Measurements from ENCODE around the gene CDK13. TPM values are rescaled to one million over a fixed set of nuclear protein-coding genes. Genes with fewer than 3 reads are reported as not detected.

The CDK13 gene
- polyA plus RNA-seq, 3 donors, result 8.8 to 25.7 (median 11.2) TPM

DNA sequence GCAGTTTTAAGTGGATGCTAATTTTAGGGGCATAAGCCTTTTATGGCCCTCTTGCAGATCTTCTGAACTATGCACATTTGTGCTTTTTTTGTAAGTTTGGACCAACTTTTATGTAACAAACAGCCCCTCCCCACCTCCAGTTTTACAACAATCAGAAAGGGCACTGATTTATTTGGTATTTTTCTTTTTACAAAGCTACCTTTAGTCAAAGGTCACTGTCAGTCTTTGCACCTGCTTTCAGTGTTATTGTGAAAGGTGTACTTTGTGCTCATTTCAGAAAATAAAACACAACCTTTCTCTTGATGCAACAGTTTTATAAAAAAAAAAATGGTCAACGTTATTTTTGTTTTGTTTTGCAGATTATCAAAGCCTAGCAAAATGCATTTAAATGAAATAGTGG, 145.2 kb downstream of the CDK13 start:
- H3K27me3 ChIP-seq (ENCODE audit: control insufficient read depth in 2 of 2, insufficient read depth in 2 of 2, low read length in 2 of 2), result no peaks in the 10 kb centered on the region
- H3K4me3 Mint-ChIP-seq, result no peak overlapping the region
- H3K27me3 Mint-ChIP-seq (ENCODE audit: low read depth in 3 of 3), result peaks cover 0 to 2% (median 0%) of the 10 kb centered on the region in 3 donors
- H3K9me3 ChIP-seq (replicated peaks in 1 of 2; ENCODE audit: control insufficient read depth in 1 of 2, insufficient read depth in 1 of 2, low read length in 2 of 2), result no peaks in the 10 kb centered on the region
- peaks cover 60 to 83% of the 10 kb centered on the region in 2 donors for H3K36me3 ChIP-seq (replicated peaks in 1 of 2; ENCODE audit: control insufficient read depth in 1 of 2, insufficient read depth in 2 of 2, low read length in 2 of 2)
- H4K20me1 ChIP-seq (ENCODE audit: insufficient read depth, low read length), result peaks cover 8% of the 10 kb centered on the region
- H3K9me3 Mint-ChIP-seq, result peaks cover 0 to 2% (median 0%) of the 10 kb centered on the region in 7 donors
- intact Hi-C loops (cut with micrococcal nuclease), result no loop called here
- H3K4me3 ChIP-seq (replicated peaks in 1 of 3; ENCODE audit: low read depth in 2 of 3, low read length in 3 of 3), result no peak overlapping the region
- H2AFZ ChIP-seq (ENCODE audit: insufficient read depth, low read depth, low read length, poor library complexity, severe bottlenecking), result no peak overlapping the region
- no peak overlapping the region for H3K4me2 ChIP-seq (replicated peaks; ENCODE audit: extremely low read depth, low read length, poor library complexity, severe bottlenecking)
- no peaks in the 10 kb centered on the region for H3K79me2 ChIP-seq (ENCODE audit: insufficient read depth, low read length)
- DNase-seq, result no peak
- no peaks in the 10 kb centered on the region for H3K4me1 Mint-ChIP-seq
- H3K27ac ChIP-seq (ENCODE audit: low read depth in 1 of 2, low read length in 2 of 2), result no peak overlapping the region
- H3K36me3 Mint-ChIP-seq, result peaks cover 54 to 81% of the 10 kb centered on the region in 2 donors
- H3K4me1 ChIP-seq (ENCODE audit: control insufficient read depth in 1 of 2, insufficient read depth in 2 of 2, low read length in 2 of 2), result no peaks in the 10 kb centered on the region
- no peak overlapping the region for H3K27ac Mint-ChIP-seq
- 80% methylated on average over 1 of the region's 1 CpG for WGBS (ENCODE audit: insufficient coverage)
- no peak overlapping the region for H3K9ac ChIP-seq (ENCODE audit: insufficient read depth, low read length, poor library complexity, severe bottlenecking)
- TF ChIP-seq, protein P1, sequence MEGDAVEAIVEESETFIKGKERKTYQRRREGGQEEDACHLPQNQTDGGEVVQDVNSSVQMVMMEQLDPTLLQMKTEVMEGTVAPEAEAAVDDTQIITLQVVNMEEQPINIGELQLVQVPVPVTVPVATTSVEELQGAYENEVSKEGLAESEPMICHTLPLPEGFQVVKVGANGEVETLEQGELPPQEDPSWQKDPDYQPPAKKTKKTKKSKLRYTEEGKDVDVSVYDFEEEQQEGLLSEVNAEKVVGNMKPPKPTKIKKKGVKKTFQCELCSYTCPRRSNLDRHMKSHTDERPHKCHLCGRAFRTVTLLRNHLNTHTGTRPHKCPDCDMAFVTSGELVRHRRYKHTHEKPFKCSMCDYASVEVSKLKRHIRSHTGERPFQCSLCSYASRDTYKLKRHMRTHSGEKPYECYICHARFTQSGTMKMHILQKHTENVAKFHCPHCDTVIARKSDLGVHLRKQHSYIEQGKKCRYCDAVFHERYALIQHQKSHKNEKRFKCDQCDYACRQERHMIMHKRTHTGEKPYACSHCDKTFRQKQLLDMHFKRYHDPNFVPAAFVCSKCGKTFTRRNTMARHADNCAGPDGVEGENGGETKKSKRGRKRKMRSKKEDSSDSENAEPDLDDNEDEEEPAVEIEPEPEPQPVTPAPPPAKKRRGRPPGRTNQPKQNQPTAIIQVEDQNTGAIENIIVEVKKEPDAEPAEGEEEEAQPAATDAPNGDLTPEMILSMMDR (IDR thresholded peaks at IDR 0.05), result no peak

DNA sequence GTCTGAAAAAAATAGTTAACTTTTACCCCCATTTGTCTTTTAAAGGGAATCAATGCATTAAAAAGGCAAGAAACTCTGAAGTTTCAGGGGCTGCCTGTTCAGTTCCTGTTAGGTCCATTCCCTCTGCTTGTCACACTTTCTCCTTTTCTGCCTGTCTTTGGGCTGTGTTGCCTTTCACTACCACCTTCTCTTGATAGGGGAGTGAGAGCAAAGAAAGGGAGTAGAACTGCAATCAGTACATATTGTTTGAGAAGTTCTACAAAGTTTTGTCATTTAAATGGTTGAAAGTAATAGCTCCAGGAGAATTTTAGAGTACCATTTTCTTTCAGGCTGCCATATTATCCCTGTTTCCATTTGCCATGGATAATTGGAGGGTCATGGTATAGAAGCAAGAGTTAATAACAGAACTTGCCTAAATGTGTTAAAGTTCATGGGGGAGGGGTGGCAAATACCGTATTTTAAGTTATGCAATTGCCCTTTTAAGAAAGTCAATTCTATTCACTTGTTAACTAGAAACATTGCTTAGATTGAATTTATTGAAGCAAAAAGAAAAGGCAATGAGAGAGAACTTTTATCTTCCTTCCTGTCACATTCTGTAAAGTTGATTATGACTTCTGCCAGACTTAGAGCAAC, 145.8 kb downstream of the CDK13 start:
- no peak overlapping the region for H3K4me3 ChIP-seq (replicated peaks in 1 of 3; ENCODE audit: low read depth in 2 of 3, low read length in 3 of 3)
- no peak for DNase-seq
- no peak overlapping the region for H3K9ac ChIP-seq (ENCODE audit: insufficient read depth, low read length, poor library complexity, severe bottlenecking)
- no peaks in the 10 kb centered on the region for H3K4me1 ChIP-seq (ENCODE audit: control insufficient read depth in 1 of 2, insufficient read depth in 2 of 2, low read length in 2 of 2)
- no peak overlapping the region for H2AFZ ChIP-seq (ENCODE audit: insufficient read depth, low read depth, low read length, poor library complexity, severe bottlenecking)
- H3K36me3 Mint-ChIP-seq, result peaks cover 52 to 75% of the 10 kb centered on the region in 2 donors
- no peaks in the 10 kb centered on the region for H3K9me3 Mint-ChIP-seq
- intact Hi-C loops (cut with micrococcal nuclease), result no loop called here
- no CpG with 5 or more reads among the region's 1 CpG for WGBS (ENCODE audit: insufficient coverage)
- H3K9me3 ChIP-seq (replicated peaks in 1 of 2; ENCODE audit: control insufficient read depth in 1 of 2, insufficient read depth in 1 of 2, low read length in 2 of 2), result no peaks in the 10 kb centered on the region
- no peak overlapping the region for H3K4me2 ChIP-seq (replicated peaks; ENCODE audit: extremely low read depth, low read length, poor library complexity, severe bottlenecking)
- peaks cover 57 to 78% of the 10 kb centered on the region in 2 donors for H3K36me3 ChIP-seq (replicated peaks in 1 of 2; ENCODE audit: control insufficient read depth in 1 of 2, insufficient read depth in 2 of 2, low read length in 2 of 2)
- TF ChIP-seq, protein P1 (IDR thresholded peaks at IDR 0.05), result no peak
- H3K27ac Mint-ChIP-seq, result peak overlapping the region in 1 of 7 donors; percentile 8
- no peak overlapping the region for H3K4me3 Mint-ChIP-seq
- no peaks in the 10 kb centered on the region for H3K4me1 Mint-ChIP-seq
- H3K27me3 Mint-ChIP-seq (ENCODE audit: low read depth in 3 of 3), result peaks cover 0 to 2% (median 0%) of the 10 kb centered on the region in 3 donors
- no peak overlapping the region for H3K27ac ChIP-seq (ENCODE audit: low read depth in 1 of 2, low read length in 2 of 2)
- H4K20me1 ChIP-seq (ENCODE audit: insufficient read depth, low read length), result peaks cover 8% of the 10 kb centered on the region
- no peaks in the 10 kb centered on the region for H3K27me3 ChIP-seq (ENCODE audit: control insufficient read depth in 2 of 2, insufficient read depth in 2 of 2, low read length in 2 of 2)
- H3K79me2 ChIP-seq (ENCODE audit: insufficient read depth, low read length), result no peaks in the 10 kb centered on the region
